Stimulated activated CD8-positive, alpha-beta memory T cell treated with anti-CD3 and anti-CD28 coated beads, Interleukin-12 subunit alpha, Interleukin-12 subunit beta, amount 100 ng/mL, for 1 hour (primary cell): Measurements from ENCODE around the gene NMT2.

ENCODE experiments used
- DNase-seq: peaks from one replicate; pipeline ENCODE4 v3.0.0-alpha.2; 2020; ENCODE audit warnings: low read depth

The NMT2 gene

DNA sequence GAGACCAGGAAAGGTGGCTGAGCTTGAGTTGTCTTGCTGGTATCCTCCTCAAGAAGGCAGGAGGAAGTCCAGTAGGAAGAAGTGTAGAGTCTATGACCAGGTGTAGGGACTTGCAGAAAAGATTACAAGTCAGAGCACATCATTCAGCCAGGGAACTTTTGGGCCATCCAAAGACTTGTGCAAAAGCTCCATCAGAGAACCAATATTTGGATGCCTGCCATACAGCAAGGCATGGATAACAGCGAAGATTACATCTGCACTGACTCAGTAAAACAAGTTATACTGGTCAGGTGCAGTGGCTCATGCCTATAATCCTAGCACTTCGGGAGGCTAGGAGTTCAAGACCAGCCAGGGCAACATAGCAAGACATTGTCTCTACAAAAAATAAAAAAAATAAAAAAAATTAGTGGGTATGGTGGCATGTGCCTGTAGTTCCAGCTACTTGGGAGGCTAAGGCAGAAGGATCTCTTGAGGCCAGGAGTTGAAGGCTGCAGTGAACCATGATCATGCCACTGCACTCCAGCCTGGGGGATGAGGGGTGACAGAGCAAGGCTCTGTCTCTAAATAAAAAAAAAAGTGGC lies 13.2 kb upstream of the NMT2 start:
- DNase-seq = no peak

- no peak for DNase-seq
Observed at GRCh38 chr10:15180736-15181135, 12.2 kb upstream of the NMT2 start.

DNA sequence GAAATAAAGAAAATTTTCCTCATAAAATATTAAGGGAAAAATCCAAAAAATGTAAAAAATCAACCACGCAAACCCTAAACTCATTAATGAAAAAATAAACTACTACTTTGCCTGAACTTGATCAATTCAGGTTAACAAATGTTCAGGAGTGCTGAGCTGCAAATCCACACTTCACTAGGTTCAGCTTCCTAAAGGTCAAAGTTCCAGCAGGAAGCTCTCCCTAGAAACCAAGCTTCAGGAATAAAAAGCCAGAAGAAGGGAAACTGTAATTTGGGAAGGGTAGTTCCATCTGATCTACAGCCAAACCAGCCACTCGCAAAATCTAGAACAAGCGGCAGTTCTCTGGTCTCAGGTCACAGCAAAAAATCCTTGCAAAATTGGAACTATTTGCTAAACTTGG lies 7.8 kb upstream of the NMT2 start:
- DNase-seq = no peak

DNA sequence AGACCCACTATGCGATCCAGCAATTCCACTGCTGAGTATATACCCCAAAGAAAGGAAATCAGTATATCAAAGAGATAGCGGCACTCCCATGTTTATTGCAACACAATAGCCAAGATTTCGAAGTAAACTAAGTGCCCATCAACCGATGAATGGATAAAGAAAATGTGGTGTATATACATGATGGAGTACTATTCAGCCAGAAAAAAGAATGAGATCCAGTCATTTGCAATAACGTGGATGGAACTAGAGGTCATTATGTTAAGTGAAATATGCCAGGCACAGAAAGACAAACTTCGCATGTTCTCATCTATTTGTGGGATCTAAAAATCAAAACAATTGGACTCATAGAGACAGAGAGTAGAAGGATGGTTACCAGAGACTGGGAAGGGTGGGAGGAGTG lies 7.1 kb upstream of the NMT2 start:
- no peak for DNase-seq

DNA sequence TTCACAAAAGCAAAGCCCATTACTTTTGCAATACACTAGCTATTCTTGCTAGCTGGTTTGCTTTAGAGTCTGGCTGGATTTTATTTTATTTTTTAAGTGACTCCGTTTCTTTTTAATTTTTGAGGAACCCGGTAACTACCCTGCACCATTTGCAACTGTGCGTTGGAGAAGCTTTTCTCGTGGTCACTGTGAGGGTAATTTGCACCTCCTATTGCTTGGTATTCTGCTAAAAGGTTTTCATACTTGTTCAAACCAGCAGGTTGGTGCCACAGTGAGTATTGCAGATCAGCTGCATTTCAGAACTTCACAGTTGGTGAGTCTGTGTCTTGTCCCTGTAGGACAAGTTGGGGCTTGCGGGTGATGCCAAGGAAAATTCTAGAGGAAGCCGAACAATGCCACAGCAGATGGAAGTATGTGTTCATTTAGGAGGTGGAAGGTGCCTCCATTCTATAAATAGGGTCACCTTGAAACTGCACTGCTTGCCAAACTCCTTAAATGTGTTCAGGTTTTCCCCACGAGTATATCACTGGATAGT lies 3.9 kb upstream of the NMT2 start:
- no peak for DNase-seq

DNA sequence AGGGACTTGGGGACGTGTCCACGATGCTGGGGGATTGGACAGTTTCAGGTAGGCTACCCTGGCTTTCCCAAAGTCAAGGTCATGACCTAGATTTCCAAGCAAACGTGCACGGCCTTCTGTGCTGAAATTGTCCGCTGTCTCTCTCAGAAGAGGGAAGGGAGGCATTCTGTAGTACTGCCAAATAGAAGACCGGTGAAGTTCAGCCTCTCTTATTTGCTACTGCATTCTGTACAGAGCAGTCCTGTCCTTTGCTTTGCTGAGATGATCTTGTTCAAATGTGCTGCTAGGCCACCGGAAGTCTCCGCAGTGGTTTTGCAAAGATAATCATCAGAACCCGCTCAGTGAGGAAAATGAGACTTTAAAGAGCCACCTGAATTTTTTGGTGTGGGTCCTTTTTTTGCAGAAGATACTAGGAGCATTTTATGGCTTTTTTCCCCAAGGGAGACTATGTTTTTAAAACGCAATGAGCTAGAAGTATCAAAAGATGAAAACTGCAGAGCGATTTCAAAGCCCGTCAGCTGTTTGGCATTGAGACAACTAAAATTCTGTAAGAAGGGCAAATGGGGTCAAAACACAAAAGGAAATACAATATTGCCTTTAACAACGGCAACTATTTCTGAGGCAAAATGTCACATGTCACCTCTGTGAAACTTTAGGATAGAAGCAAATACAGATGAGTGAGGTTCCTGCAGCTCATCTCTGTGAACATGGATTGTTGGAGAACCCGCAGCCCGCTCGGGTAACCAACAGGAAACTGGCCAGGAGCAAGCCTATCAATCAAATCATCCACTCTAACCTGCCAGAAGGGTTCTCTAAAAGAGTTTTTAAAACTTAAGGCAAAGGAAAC lies 1.3 kb upstream of the NMT2 start:
- peak; percentile 32 for DNase-seq

DNA sequence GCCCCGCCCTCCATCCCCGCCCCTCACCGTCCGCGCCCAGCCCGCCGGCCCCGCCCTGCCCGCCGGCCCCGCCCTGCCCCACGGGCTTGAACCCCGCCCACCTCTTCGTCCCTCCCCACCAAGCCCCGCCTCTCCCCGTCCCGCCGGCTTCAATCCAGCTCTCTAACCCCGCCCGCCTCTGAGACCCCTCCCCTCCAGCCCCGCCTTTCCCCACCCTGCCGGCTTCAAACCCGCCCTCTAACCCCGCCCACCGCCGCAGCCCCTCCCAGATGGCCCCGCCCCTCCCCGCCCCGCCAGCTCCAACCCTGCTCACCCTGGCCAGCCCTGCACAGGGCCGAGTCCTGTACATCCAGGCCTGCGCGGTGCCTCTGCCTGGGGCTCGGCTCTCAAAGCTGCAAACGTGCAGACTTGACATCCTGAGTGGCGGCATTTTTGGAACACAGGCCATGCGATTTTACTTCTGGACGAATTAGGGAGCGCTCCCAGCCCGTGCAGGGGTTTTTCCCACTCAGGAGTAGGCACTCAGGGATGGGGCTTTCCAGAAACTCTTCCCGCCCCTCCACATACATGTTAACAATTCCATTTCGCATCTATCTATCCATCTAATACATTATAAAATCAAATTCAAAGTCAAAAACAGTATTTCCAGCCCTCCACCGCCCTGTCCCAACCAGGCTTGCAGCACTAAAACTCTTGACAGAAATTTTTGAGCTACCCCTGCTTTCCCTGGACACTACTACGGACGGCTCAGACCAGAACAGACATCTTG lies 477 bp upstream of the NMT2 start:
- DNase-seq = peak; percentile 95

DNA sequence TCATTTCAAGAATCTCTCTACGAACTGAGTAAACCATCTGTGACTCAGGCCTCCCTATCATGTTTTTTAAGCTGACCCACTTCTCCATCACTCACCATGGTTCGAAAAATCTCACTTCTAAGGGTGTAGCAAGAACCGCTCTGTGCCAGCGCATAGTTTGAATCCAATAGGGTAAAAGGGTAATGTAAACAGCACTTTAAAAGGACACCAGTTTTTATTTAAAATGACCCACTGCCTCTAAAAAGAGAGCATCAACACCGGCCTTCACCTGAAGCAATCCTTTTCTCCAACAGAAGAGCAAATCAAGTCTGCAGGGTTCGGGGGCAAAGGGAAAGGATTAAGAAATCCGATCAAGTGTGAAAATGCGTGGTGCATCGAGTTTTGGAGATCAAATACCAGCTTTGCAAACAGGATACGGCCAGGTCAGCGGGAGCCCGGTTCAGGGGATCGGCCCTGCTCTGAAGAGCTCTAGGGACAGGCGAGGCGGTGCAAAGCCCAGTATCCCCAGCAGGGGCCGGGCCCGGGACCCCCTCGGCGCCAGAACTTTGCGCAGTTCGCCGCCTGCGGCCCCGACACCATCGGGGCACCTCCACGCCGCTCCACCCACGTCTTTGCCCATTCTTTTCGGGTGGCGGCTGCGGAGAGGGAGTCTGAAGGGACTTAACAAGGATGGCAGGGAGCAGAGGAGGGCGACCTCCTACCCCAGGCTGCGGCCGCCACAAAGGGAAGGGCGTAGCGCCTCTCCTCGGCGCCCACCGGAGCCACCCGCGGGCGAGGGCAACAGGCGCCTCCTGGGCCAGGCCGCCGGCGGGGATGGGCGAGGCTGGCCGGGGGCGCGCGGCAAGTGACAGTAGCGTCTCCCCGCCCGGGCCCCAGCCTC lies 842 bp downstream of the NMT2 start:
- peak; percentile 12 for DNase-seq

GRCh38 chr10:15166325-15166724 lies 2.2 kb downstream of the NMT2 start:
- DNase-seq = no peak

GRCh38 chr10:15163253-15163828 lies 5.2 kb downstream of the NMT2 start:
- no peak for DNase-seq

DNA sequence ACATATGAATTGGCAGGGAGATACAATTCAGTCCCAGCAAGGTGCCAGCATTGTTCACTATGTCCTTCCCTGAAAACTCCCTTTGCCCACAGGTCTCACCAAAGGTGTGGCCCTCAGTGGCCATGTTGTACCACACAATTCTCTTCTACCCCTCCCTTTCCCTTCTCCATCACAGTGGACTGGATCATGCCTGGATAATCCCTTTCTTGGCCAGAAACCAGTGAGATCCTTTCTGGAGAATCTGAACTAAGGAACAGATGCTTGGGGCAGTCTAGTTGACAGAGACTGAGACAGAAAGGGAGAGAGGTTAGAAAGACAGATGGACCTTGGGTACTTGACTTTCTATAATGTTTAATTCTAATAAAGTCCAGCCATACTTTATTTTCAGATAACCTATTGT lies 9.5 kb downstream of the NMT2 start:
- DNase-seq = no peak

DNA sequence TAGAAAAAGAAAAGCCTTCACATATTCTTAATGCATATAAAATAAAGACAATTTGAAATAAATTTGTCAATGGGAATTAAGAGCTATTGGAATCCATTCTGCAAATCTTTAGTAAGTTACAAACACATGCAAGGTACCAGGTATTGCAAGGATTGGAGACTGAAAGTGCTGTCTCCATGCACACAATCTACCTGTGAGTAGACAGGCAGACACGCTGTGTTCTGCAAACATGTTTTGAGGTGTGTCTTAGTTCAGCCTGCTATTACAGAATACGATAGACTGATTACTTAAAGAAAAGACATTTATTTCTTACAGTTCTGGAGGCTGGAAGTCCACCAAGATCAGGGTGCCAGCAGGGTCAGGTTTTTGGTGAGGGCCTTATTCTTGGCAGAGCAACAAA lies 10.0 kb downstream of the NMT2 start:
- DNase-seq = no peak

DNA sequence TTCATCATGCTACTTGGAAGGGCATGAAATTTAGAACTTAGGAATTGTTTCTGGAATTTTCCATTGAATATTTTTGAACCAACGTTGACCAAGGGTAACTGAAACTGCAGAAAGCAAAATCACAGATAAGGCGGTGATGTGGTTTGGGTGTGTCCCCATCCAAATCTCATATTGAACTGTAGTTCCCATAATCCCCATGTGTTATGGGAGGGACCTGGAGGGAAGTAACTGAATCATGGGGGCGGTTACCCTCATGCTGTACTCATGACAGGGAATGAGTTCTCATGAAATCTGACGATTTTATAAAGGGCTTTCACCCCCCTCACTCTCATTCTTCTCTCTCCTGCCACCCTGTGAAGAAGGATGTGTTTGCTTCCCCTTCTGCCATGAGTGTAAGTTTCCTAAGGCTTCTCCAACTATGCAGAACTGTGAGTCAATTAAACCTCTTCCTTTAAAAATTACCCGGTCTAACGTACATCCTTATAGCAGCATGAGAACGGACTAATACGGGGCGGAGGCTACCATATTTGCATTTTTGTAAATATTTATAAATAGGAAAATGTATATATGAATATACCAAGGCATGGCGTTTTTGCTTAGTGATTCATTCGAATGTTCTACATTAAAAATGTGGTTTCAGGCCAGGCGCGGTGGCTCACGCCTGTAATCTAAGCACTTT lies 12.4 kb downstream of the NMT2 start:
- no peak for DNase-seq

GRCh38 chr10:15152556-15152955 lies 15.9 kb downstream of the NMT2 start:
- no peak for DNase-seq

DNA sequence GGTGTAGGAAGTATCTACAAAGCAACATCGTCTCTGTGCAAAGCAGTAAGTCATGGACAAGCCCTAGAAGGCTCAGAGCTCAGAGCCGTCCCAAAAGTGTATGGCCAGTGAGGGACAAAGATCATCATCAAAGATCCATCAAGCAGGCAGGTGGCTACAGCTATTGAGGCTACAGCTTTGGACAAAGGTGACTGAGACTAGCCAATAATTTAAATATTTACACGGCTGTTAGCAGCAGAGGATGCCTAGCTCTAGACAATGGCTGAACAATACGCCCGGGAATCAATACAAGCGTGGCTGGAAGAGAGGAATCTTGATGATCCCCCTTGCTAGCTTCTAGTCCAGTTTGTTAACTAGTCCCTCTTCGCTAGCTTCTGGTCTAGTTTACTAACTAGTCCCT lies 17.9 kb downstream of the NMT2 start:
- DNase-seq = no peak

GRCh38 chr10:15149042-15149771 lies 19.3 kb downstream of the NMT2 start:
- no peak for DNase-seq

DNA sequence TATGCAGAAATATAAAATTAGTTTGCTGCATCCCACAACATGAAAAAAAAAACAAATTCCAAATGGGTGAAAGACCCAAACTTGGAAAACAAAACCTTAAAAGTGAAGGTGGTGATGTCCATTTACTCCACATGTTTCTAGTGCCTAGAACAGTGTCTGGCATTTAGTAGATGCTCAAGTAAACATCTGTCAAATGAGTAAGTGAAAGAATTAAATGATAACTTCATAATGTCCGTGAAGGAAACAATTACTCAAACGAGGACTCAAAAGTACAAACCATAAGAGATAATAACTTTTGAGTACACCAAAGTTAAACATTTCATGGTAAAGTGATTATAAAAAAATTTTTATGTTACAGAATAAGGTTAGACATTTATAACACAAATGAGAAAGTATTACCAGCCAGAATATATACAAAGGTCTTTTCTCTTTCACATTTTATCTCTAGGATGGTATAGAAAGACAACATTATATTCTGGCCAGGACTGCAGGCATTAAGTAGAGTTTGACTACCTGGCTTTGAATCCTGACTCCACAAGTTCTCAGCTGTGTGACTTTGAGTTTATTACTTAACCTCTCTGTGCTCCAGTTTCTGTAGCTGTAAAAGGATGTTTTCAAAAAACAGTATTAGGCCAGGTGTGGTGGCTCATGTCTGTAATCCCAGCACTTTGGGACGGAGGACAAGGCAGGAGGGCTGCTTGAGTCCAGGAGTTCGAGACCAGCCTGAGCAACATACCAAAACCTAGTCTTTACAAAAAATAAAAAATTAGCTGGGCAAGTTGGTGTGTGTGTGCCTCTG lies 20.7 kb downstream of the NMT2 start:
- DNase-seq = no peak

GRCh38 chr10:15146366-15146765 lies 22.1 kb downstream of the NMT2 start:
- no peak for DNase-seq

GRCh38 chr10:15144788-15145187 lies 23.7 kb downstream of the NMT2 start:
- no peak for DNase-seq
